ENCODE results near the gene CTXND1.

The CTXND1 gene

DNA sequence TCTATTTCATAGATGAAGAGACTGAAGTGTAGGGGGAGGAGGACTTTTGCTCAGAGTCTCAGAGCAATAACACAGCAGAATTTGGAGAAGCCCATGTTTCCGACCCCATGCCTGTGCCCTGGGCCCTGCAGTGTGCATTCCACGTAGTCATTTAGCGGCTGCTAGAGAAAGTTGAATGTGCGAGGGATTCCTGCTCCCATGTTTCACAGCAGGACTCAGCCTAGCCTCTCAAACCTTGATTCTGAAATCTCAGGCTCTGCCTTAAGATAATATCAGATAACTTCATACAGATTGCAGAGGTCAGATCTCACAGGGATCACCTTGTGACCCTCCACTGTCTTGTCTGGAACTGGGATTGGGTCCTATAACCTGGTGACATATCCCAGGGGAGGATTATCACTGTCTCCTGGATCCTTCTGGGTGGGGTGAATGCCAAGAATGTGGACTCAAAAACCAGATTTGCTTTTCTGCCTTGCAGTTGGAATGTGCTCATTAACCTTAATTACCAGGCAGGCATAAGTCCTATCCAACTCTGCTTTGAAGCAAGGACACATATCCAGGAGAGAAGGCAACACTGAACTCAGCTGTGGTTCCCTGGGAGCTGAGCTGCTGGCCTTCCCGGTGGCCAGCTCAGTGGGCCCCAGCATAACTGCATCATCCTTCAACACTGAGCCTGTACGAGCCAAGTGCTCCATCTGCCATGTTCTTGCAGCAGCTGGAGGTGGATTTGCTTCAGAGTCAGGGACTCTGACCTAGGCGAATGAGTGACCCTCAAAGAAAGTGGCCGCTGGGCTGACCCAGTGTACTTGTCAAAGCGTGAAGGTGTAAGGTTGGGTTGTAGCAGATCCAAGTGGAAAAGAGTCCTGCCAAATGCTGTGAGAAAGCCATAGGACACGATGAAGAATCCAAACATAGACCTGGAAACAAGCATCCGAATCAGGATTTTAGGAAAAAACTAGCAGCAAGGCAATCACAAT, 43.0 kb downstream of the CTXND1 start:
- DNase-seq, result peak; percentile 24

GRCh38 chr15:80207887-80208286, 44.1 kb downstream of the CTXND1 start:
- no peak for DNase-seq

DNA sequence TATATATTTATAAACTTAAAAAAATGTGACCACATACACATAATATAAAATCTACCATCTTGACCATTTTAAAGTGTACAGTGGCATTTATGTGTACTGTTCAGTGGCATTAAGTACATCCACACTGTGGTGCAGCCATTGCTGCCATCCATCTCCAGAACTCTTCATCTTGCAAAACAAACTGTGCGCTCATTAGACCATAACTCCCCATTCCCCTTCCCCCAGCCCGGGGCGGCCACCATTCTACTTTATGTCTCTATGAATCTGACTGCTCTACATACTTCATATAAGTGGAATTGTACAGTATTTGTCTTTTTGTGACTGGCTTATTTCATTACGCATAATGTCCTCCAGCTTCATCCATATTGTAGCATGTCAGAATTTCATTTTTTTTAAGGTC, 47.8 kb downstream of the CTXND1 start:
- DNase-seq, result no peak

- no peak for DNase-seq
Measured at GRCh38 chr15:80203361-80203885, 48.6 kb downstream of the CTXND1 start.

- no peak for DNase-seq
Measured at GRCh38 chr15:80202641-80203360, 49.2 kb downstream of the CTXND1 start.

GRCh38 chr15:80202016-80202315, 50.0 kb downstream of the CTXND1 start:
- DNase-seq, result no peak

DNA sequence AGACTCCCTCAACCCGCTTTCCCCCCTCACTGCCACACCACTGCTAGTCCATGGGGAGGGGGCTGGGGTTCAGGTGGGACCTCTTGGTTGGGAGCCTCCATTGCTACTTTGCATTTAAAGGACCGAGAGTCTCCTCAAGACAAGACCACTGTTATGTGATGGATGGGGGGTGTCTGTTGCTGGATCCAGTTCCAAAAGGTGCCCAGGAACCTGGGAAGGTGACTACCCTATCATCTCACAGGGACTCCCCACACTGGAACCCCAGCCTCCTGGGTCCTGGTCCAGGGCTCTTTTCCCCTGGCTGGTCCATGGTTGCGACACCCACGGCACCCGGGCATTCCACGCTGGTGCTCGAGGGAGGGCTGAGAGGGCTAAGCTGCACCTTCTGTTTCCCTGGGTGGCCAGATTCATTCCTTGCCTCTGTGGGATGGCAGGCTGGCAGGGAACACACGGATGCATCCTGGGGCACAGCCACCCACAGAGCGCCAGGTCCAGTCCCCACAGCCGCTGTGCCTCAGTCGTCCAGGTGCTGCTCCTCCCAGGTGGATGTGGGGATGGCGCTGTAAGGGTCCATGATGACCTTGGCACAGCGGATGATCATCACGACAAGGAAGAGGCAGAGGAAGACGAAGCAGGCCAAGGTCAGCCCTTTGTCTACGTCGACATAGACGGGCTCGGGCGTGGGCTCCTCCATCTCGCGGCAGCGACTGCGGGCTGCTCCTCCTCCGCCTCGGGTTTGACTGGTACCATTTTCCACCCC, 50.6 kb downstream of the CTXND1 start:
- DNase-seq, result no peak

- no peak for DNase-seq
Measured at GRCh38 chr15:80199869-80200268, 52.1 kb downstream of the CTXND1 start.

DNA sequence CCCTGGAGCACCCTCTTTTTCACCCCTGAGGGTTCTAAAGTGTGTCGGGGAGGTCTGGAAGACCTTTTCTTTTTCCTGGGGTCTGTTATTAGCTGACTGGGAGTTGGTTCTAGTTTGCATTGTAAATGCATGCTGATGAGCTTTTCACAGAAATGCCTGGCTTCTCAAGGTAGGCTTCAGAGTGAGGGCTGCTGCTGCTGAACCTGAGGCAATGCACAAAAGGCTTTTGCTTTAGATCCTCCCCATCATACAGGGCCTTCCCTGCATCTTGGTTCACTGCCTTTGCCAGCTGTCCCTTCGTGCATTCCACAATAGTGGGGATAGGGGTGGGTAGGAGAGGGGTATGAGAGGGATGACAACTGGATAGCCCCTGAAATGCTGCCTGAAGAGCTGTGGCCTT, 52.6 kb downstream of the CTXND1 start:
- no peak for DNase-seq

GRCh38 chr15:80194914-80195313, 57.1 kb downstream of the CTXND1 start:
- DNase-seq, result no peak

DNA sequence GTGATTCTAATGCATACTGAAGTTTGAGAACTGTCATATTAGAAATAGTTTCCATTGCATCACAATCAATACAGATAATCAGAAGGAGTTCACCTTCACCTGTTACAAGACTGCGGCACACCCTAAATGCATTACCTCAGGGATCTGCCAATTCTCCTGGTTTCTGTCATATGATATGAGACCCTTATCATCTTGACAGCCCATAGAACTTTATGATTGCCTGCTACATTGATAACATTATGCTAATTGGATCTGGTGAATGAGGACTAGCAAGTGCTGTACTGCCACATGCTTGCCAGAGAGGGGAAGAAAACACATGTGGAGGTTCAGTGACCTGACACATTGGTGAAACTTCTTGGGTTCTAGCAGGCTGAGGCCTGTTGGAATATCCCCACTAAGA, 57.8 kb downstream of the CTXND1 start:
- no peak for DNase-seq

DNA sequence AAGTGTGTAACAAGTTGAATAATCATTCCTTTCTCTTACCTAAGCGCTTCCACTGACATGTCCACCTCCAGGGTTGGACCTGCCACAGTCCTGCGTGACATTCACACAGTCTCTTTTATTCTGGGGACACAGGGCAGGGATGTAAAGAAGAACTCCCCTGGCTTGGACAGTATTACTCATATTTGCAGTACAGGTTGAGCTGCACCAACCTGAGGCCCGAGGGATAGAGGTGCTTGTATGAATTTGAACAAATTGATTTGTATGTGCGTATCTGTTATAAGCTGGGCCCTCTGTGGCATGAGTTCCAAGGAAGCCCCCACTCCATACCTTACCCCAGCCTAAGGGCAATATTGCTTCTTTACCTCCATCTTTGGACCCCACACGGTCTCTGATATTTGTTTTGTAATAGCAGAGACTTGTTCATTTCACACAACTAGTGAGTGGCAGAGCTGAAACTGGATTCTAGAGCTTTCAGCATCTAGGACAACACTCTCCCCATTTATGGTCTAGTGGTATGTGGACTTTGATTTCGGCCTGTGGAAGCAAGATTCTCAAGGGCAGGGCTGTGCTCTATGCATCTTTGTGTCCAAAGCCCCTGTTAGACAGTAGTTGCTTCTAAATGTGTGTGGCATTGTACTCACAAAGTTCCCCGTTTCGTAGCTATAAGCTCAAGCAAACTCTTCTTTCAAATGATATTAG, 60.0 kb downstream of the CTXND1 start:
- no peak for DNase-seq

- no peak for DNase-seq
Measured at GRCh38 chr15:80191198-80191597, 60.8 kb downstream of the CTXND1 start.

DNA sequence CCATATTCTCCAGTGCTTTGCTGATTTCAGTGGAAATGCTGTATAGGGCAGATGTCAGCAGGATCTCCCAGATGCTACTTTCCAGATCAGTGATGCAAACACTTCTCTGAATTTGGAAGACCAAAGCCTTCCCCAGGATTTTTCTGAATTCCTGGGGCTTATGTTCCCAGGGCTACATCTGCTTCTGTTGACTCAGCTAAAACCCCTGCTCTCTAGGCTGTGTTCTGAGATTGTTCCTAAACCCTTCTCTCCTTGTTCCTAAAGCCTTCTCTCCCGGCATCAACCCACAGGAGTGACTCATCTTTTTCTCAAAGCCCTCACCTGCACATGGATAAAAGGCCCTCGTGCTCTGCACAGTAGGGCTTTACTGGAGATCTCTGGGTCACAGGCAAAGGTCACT, 63.8 kb downstream of the CTXND1 start:
- peak; percentile 82 for DNase-seq

DNA sequence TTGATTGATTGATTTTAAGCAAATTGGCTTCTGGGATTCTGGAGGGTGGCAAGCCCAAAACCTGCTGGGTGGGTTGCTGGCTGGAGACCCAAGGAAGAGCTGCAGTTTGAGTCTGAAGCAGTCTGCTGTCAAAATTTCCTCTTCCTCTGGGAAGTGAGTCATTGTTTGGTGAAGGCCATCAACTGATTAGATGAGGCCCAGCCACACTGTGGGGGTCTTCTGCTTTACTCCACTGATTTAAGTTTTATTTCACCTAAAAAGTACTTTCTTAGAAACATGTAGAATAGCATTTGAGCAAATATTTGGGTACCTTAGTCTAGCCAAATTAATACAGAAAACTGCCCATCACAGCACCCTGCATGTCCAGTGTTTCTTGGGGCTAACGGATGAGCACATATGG, 65.4 kb downstream of the CTXND1 start:
- no peak for DNase-seq

- no peak for DNase-seq
Measured at GRCh38 chr15:80186066-80186465, 65.9 kb downstream of the CTXND1 start.

- no peak for DNase-seq
Measured at GRCh38 chr15:80185152-80185551, 66.9 kb downstream of the CTXND1 start.

DNA sequence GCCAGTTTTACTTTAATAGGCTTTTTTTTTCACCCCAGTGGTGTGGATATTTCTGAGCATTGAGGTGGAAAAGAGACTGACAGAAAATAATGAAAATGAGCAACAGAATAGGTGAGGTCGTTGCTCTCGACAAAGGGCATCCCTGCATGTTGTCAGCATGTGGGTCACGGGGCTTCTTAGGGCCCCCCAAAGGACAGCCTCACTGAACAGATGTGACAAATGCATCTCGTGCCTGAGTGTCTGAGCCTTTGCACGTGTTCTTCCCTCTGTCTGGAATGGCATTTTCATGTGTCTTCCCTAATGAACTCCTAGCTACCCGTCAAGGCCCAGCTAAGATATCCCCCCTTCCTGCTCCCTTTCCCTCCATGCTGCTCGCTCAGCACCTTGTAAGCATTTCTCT, 67.5 kb downstream of the CTXND1 start:
- DNase-seq, result no peak

GRCh38 chr15:80183886-80184285, 68.1 kb downstream of the CTXND1 start:
- DNase-seq, result peak; percentile 12

- DNase-seq, result no peak
Measured at GRCh38 chr15:80183306-80183705, 68.7 kb downstream of the CTXND1 start.

DNA sequence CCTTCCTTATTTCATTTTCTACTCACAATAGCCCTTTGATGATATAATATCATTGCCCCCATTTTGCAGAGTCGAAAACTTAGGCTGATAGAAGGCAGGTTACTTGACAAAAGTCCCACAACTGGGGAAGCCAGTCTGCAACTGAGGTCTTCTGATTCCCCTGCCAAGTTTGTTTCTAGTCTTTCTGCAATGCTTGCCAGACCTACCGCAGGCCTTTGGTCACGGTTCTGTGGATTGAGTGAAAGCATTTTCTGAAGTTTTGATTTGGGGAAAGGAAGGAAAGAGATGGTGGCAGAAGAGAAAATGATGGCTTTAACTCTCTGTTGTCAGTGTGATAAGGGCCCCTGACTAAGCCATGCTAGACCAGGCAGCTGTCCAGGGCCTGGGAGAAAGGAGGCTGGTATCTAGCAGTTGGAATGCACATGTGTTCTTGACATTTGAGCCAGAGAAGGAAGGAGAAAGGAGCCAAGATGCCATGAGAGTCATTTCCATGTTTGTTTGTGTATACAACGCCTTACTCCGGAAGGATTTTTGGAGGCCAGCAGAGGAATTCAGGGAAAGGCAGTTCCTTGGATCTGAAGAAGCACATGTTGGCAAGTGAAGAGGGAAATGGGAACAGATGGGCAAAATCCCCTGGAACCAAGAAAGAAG, 69.3 kb downstream of the CTXND1 start:
- no peak for DNase-seq

- DNase-seq, result no peak
Measured at GRCh38 chr15:80180986-80181385, 71.0 kb downstream of the CTXND1 start.

Data from NCI-H82 (cell line).